ENCODE data around the gene SLX9.

Gene SLX9

GRCh38 chr21:44979687-44980561 lies 40.1 kb downstream of the SLX9 start:
- DNase-seq, result no peak

GRCh38 chr21:44980562-44981489 lies 41.0 kb downstream of the SLX9 start:
- DNase-seq, result no peak

GRCh38 chr21:44982558-44983250 lies 42.9 kb downstream of the SLX9 start:
- DNase-seq, result no peak

- DNase-seq, result no peak
Observed at GRCh38 chr21:44983421-44984206, 43.8 kb downstream of the SLX9 start.

GRCh38 chr21:44984428-44984791 lies 44.6 kb downstream of the SLX9 start:
- DNase-seq, result no peak

- no peak for DNase-seq
Observed at GRCh38 chr21:44984792-44985440, 45.1 kb downstream of the SLX9 start.

- no peak for DNase-seq
Observed at GRCh38 chr21:44985441-44986401, 45.9 kb downstream of the SLX9 start.

- no peak for DNase-seq
Observed at GRCh38 chr21:44986471-44987291, 46.9 kb downstream of the SLX9 start.

GRCh38 chr21:44987301-44987885 lies 47.6 kb downstream of the SLX9 start:
- DNase-seq, result no peak

GRCh38 chr21:44987886-44988606 lies 48.2 kb downstream of the SLX9 start:
- DNase-seq, result no peak

- DNase-seq, result no peak
Observed at GRCh38 chr21:44988607-44989536, 49.0 kb downstream of the SLX9 start.

- no peak for DNase-seq
Observed at GRCh38 chr21:44989537-44989886, 49.7 kb downstream of the SLX9 start.

GRCh38 chr21:44989943-44990780 lies 50.3 kb downstream of the SLX9 start:
- DNase-seq, result no peak

- no peak for DNase-seq
Observed at GRCh38 chr21:44990921-44991320, 51.1 kb downstream of the SLX9 start.

GRCh38 chr21:44991538-44992483 lies 52.0 kb downstream of the SLX9 start:
- no peak for DNase-seq

Data from stimulated activated naive CD4-positive, alpha-beta T cell treated with Interleukin-2 at 50 U/mL for 16 hours (primary cell).